OCI-LY3 (cell line): ENCODE measurements around the gene NR3C2.

ENCODE experiments used
- H2AFZ ChIP-seq: fragments of 200-600, 300-600 bp; shearing (Covaris generic); 2 replicates; pipeline ENCODE4 v1.6.0; 2014; ENCODE audit warnings: antibody characterized with exemption, low read depth, low read length
- H3K27ac ChIP-seq: fragments of 200-600, 300-600 bp; sonication (generic); 2 replicates; pipeline ENCODE4 v1.5.1; 2014; ENCODE audit warnings: mild to moderate bottlenecking, low read length, moderate library complexity, mixed read lengths
- H3K27me3 ChIP-seq: fragments of 200-600, 300-600 bp; sonication (generic); 2 replicates; pipeline ENCODE4 v1.6.1; 2014; ENCODE audit warnings: low read depth, low read length, mixed read lengths
- H3K36me3 ChIP-seq: fragments of 200-600, 300-600 bp; sonication (generic); replicated peaks from 2 replicates; pipeline ENCODE3; 2014; ENCODE audit warnings: low read depth, low read length, mixed read lengths
- H3K4me1 ChIP-seq: fragments of 300-600, 200-600 bp; sonication (generic); 2 replicates; pipeline ENCODE4 v1.6.1; 2014; ENCODE audit warnings: low read length, mixed read lengths
- H3K4me2 ChIP-seq: fragments of 200-600, 300-600 bp; sonication (generic); 2 replicates; pipeline ENCODE4 v1.6.1; 2014; ENCODE audit warnings: low read length, mixed read lengths
- H3K4me3 ChIP-seq: fragments of 300-600, 200-600 bp; sonication (generic); 2 replicates; pipeline ENCODE4 v1.5.1; 2014; ENCODE audit warnings: antibody characterized with exemption, mild to moderate bottlenecking, low read length, moderate library complexity
- H3K79me2 ChIP-seq: fragments of 300-600, 200-600 bp; shearing (Covaris generic); 2 replicates; pipeline ENCODE4 v1.6.1; 2014; ENCODE audit warnings: mild to moderate bottlenecking, low read length, mixed read lengths
- H3K9ac ChIP-seq: fragments of 300-600, 200-600 bp; shearing (Covaris generic); 2 replicates; pipeline ENCODE4 v1.6.0; 2014; ENCODE audit warnings: mild to moderate bottlenecking, low read length, moderate library complexity
- H3K9me3 ChIP-seq: fragments of 200-600, 300-600 bp; shearing (Covaris generic); 2 replicates; pipeline ENCODE4 v1.6.1; 2014; ENCODE audit warnings: low read length, mixed read lengths; ENCODE audit not compliant: insufficient read depth
- H4K20me1 ChIP-seq: fragments of 200-600, 300-600 bp; sonication (generic); 2 replicates; pipeline ENCODE4 v1.6.1; 2016; ENCODE audit warnings: low read length, mixed read lengths; ENCODE audit not compliant: insufficient read depth
- EZH2phosphoT487 ChIP-seq: fragments of 200-600 bp; shearing (Covaris generic); IDR thresholded peaks from 2 replicates; pipeline ENCODE4 v1.6.1; 2018; ENCODE audit warnings: antibody characterized with exemption, mixed run types, low read depth
- TF ChIP-seq, protein P1 (sequence below): fragments of 200-600, 300-600 bp; sonication (generic); IDR thresholded peaks from 2 replicates; pipeline ENCODE4 v1.5.1; 2014; ENCODE audit warnings: antibody characterized with exemption, low read length, low read depth

The NR3C2 gene

DNA sequence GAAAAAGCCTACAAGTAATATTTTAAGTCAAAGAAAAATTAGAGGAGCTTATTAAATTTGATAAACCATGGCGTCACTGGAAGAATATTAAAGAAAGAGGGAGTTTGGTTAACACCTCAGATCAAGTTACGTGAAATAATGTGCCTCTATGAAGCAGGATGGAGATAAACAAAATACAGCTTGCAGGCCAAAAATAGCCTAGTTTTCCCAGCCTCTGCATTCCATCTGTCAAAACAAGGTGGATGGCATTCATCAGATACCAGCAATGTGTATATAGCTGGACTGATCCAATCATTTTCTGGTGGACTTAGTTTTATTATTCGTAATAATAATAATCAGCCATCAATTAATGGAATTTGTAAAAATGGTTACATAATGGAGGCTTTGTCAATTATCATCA, 230.7 kb downstream of the NR3C2 start:
- H4K20me1 ChIP-seq = no peaks in the 10 kb centered on the region
- H3K9ac ChIP-seq = no peak overlapping the region
- no peak overlapping the region for H3K27ac ChIP-seq
- H3K4me3 ChIP-seq = no peak overlapping the region
- H3K36me3 ChIP-seq = no peaks in the 10 kb centered on the region
- H3K27me3 ChIP-seq = no peaks in the 10 kb centered on the region
- no peak overlapping the region for H3K4me2 ChIP-seq
- H3K4me1 ChIP-seq = peaks cover 3% of the 10 kb centered on the region
- H2AFZ ChIP-seq = no peak overlapping the region
- TF ChIP-seq, protein P1, sequence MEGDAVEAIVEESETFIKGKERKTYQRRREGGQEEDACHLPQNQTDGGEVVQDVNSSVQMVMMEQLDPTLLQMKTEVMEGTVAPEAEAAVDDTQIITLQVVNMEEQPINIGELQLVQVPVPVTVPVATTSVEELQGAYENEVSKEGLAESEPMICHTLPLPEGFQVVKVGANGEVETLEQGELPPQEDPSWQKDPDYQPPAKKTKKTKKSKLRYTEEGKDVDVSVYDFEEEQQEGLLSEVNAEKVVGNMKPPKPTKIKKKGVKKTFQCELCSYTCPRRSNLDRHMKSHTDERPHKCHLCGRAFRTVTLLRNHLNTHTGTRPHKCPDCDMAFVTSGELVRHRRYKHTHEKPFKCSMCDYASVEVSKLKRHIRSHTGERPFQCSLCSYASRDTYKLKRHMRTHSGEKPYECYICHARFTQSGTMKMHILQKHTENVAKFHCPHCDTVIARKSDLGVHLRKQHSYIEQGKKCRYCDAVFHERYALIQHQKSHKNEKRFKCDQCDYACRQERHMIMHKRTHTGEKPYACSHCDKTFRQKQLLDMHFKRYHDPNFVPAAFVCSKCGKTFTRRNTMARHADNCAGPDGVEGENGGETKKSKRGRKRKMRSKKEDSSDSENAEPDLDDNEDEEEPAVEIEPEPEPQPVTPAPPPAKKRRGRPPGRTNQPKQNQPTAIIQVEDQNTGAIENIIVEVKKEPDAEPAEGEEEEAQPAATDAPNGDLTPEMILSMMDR = no peak
- TF ChIP-seq EZH2phosphoT487 = no peak
- no peaks in the 10 kb centered on the region for H3K9me3 ChIP-seq
- H3K79me2 ChIP-seq = no peaks in the 10 kb centered on the region

DNA sequence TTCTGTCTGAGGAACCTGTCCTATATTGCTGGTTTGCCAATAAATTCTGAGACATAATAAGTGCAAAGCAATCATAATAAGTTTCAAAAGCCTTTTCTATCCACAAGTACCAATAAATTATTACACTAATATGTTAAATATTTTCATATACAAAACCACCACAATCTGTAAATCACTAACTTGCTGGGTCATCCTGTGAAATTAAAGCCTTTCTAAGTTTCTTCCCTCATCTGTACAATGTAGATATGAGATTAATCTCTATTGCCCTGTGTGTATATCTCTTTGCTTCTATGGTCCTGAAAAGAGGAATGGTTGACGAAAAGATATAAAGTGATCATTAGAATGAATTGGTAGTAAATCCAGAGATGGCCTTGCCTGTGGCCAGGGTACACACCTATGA, 231.6 kb downstream of the NR3C2 start:
- Histone ChIP-seq H2AFZ (no peak overlapping the region), H4K20me1 (no peaks in the 10 kb centered on the region; the same call in 1 of the 2 replicates), H3K27me3 (no peaks in the 10 kb centered on the region), H3K4me3 (no peak overlapping the region), H3K36me3 (no peaks in the 10 kb centered on the region), H3K9ac (no peak overlapping the region), H3K27ac (no peak overlapping the region), H3K4me2 (no peak overlapping the region), H3K9me3 (no peaks in the 10 kb centered on the region), H3K79me2 (no peaks in the 10 kb centered on the region), H3K4me1 (no peaks in the 10 kb centered on the region)
- TF ChIP-seq EZH2phosphoT487 = no peak
- TF ChIP-seq, protein P1 = no peak

DNA sequence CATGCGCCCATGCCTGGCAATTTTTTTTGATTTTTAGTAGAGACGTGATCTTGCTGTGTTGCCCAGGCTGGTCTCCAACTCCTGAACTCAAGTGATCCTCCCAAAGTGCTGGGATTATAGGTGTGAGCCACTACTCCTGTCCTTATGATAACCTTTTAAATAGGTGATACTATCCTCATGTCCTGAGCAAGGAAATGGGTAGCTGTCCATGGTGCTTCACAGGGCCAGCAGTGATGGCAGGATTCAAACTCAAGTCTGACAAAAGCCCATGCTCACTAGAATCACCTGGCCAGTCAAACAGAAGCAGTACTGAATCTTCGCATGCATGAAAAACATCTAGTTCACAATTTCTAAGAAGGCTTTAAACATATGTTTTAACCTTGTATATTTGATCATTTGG, 235.1 kb downstream of the NR3C2 start:
- no peak overlapping the region for H3K4me3 ChIP-seq
- H3K27me3 ChIP-seq = no peaks in the 10 kb centered on the region
- H3K9me3 ChIP-seq = no peaks in the 10 kb centered on the region
- H2AFZ ChIP-seq = no peak overlapping the region
- H4K20me1 ChIP-seq = no peaks in the 10 kb centered on the region; the same call in 1 of the 2 replicates
- H3K4me1 ChIP-seq = no peaks in the 10 kb centered on the region
- TF ChIP-seq EZH2phosphoT487 = no peak
- TF ChIP-seq, protein P1 = no peak
- no peaks in the 10 kb centered on the region for H3K79me2 ChIP-seq
- H3K27ac ChIP-seq = no peak overlapping the region
- no peak overlapping the region for H3K9ac ChIP-seq
- H3K4me2 ChIP-seq = no peak overlapping the region
- H3K36me3 ChIP-seq = no peaks in the 10 kb centered on the region

DNA sequence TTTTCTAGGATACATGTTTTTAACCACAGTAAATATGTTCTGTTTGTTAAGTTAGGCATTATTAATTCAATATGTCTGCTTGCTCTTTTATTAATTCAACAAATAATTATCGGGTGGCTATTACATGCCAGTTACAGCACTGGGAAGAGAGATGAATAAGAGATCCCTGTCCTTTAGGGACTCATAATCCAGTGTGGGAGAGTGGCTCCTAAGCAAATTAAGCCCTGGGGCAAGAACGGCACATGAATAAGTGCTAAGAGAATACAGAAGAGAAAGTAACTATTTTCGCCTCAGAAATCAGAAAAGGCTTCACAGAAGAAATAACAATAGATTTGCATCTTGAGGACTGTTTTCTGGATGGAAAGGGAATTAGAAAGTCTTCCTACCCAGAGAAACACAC, 236.7 kb downstream of the NR3C2 start:
- Histone ChIP-seq H3K4me3 (no peak overlapping the region), H3K9me3 (no peaks in the 10 kb centered on the region), H3K79me2 (no peaks in the 10 kb centered on the region), H3K36me3 (no peaks in the 10 kb centered on the region), H3K4me2 (no peak overlapping the region), H3K4me1 (no peaks in the 10 kb centered on the region), H3K27me3 (no peaks in the 10 kb centered on the region), H3K9ac (no peak overlapping the region), H4K20me1 (no peaks in the 10 kb centered on the region; the same call in 1 of the 2 replicates), H2AFZ (no peak overlapping the region), H3K27ac (no peak overlapping the region)
- TF ChIP-seq EZH2phosphoT487 = no peak
- TF ChIP-seq, protein P1 = no peak
